ENCODE data around the gene ALKBH5.

The ALKBH5 gene

DNA sequence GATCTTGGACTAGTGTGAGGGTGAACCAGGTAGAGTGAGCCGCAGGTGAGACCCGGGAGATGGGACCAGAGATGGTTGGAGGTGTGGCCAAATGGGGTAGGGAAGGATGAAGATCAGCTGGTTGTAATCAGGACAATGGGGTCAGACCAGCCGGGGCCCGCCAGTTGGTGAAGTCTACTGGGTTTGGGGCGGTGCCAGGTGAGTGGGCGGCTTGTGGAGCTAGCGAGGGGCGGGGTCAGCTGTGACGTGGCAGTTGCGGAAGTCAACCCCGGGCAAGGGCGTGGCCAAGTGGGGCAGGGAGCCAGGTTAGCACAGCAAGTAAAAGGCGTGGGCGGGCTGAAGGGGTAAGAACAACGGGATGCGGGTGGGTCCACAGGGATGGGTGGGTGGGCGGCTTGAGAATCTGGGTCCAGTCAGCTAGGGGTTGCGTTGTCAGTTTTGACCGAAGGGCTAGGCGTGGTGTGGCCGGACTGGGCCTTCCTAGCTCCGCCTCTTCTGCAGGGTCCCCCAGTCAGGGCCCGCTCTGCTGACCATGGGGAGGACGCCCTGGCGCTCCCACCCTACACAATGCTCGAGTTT, 25.5 kb upstream of the ALKBH5 start:
- DNase-seq (ENCODE audit: low spot score): peak; percentile 88

DNA sequence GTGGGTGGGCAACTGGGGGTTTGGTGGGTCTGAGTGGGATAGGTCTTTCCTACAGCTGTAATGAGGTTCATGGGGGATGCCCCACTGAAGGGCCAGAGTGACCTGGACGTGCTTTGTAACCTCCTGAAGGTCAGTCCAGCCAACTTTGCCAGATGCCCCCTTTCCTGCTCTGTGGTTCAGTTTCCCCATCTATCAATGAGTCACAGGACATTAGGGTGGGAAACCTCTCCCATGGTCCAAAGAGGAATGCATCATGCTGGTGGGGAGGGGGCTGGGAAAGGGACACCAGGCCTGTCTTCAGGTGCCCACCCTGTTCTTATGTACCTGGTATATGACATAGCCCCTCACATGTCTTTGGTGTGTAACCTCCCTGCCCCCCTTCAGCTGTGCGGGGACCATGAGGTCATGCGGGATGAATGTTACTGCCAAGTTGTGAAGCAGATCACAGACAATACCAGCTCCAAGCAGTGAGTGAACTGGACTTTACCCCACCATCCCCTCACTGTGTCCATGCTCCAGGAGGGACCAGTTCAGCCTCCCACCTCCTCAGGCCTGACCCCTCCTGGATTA, 24.0 kb upstream of the ALKBH5 start:
- no peak for DNase-seq (ENCODE audit: low spot score)

DNA sequence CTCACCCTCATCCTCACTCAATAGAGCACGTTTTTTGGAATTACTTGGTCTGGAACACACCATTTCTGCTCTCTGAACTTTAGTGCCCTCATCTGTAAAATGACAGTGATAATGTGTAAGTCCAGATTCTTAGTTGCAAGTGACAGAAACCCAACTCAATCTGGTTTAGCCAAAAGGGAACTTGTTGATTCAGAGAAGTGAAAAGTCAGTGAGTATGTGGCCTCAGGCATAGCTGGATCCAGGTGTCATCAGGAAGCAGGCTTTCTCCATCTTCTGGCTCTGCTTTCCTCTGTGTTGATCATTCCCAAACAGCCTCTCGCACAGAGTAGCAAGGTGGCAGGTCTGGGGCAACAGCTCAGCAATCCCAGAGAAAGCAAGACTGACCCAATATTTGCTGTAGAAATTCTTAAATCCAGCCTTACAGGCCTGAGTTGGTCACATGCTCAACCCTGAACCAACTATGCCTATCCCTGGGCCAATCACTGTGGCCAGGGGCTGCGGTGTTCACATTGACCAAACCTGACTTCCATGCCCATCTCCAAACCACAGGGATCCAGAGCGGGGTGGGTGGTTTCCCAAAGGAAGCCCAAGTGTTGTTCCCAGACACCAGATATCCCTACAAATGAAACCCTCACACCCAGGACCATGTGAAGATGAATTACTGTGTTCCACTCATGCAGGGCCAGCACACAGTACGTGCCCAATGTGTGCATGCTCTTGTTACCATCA, 23.3 kb upstream of the ALKBH5 start:
- DNase-seq (ENCODE audit: low spot score): no peak

DNA sequence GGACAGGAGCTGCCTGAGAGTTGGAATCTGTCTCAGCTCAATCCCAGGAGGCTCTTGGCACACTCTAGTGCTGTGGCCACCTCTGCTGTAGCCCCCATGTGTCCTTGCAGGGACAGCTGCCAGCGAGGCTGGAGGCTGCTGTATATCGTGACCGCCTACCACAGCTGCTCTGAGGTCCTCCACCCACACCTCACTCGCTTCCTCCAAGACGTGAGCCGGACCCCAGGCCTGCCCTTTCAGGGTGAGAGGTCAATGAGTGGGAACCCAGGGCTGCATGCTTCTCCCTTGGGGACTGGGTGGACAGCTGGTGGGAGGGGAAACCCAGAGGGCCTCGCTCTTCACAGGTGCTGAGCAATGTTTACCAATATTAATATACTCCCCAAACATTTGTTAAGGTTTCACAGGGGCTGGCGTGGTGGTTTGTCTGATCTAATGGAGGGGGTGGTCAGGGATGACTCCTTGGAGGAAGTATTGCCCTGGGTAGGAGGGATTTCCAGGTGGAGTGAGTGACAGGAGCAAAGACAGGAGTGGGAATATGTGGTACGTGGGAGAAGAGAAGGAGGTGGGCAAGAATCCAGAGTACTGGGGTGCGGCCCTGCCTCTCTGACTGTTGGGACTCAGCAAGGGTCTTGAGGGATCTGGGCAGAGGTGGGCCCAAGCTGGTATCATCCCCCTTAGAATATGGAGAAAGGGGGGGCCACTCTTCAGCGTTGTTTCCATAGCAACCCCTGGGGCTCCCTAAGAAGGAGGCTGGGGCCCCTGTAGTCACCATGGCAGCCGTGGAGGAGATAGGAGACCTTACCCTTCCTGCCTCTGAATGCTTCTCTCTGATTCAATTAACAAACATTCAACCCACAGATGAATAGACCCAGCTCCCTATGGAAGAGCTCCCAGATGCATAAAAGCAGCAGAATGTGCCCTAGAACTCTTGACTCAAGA, 22.2 kb upstream of the ALKBH5 start:
- no peak for DNase-seq (ENCODE audit: low spot score)

DNA sequence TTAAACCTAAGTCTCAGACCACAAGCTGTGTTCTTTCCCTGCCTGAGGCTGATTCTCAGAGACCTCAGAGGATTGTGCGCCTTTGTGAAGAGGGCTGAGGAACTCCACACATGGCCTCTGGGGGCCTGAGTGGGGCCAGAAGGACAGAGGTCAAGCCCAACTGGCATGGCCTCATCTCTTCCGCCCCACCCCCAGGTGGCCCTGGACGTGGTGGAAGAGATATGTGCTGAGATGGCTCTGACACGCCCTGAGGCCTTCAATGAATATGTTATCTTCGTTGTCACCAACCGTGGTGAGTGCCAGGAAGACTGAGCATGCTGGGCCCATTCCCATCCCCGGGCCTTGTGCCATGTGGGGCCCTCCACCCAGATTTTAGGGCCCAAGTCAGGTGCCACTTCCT, 20.1 kb upstream of the ALKBH5 start:
- DNase-seq (ENCODE audit: low spot score): no peak

DNA sequence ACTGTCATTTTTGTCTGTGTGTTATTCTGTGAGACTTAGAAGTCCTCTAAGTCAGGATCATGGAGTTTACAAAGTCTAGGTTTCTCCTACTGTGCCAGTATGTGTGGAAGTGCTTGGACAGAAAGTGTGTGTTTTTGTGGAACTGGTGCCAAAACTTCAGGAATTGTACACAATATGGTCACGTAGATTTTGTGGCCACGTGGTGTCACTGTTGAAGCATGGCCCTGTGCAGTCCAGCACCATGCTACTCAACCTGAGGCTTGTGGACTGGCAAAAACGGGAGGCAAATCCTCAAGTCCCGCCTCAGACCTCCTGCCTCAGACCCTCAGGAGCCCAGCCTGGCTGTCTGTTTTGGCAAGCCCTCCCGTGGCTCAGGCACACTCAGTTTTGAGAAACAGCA, 16.7 kb upstream of the ALKBH5 start:
- DNase-seq (ENCODE audit: low spot score): no peak

DNA sequence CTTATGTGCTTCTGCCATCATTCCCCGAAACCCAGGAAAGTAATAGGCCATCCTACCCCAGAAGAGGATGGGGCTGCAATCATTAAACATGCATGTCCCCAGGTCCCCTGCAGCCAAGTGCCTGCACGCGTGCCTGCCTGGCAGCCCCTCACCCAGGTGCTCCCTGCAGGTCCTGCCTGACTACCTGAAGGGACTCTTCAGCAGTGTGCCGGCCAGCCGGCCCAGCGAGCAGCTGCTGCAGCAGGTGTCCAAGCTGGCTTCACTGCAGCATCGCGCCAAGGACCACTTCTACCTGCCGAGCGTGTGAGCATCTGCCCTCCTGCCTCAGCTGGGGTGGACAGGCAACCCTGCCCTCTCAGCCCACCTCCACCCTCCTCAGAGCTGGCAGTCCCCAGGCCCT, 16.2 kb upstream of the ALKBH5 start:
- DNase-seq (ENCODE audit: low spot score): no peak

DNA sequence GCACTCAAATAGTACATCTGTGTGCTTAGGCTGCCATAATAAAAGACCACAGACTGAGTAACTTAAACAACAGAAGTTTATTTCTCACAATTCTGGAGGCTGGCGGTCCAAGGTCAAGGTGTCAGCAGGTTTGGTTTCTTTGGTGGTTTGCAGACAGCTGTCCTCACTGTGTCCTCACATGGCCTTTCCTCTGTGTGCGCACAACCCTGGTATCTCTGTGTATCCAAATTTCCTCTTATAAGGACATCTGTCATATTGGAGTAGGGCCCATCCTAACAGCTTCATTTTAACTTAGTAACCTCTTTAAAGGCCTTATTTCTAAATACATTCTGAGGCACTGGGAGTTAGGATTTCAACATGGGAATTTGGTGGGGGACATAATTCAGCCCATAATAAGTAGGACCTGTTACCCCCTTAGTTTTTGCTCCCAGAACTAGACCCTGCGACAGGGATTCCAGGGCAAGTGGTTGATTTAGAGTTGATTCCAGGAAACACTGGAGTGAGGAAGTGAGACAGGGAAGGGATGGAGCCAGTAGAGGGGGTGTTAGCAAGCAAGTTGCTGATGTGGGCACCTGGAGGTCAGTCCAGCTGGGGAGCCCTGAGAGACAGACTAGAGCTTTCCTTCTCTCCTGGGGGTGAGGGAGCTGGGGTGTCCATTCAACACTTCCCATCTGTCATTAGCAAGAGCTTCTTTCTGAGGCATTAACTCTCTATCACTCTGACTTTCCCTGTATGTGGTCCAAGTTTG, 10.9 kb upstream of the ALKBH5 start:
- no peak for DNase-seq (ENCODE audit: low spot score)

DNA sequence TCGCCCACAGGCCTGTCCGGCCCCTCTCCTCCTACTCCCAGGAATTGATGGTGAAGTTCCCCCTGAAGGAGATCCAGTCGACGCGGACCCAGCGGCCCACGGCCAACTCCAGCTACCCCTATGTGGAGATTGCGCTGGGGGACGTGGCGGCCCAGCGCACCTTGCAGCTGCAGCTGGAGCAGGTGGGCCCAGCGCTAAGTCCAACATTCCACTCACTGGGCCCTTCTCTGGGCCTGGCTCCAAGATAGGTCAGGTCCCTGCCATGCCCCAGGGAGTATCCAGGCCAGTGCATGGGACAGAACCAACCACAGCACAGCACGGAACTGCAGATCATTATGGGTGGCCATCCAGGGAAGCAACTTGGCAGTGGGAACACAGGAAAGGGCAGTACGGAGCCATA, 9.9 kb upstream of the ALKBH5 start:
- DNase-seq (ENCODE audit: low spot score): no peak

DNA sequence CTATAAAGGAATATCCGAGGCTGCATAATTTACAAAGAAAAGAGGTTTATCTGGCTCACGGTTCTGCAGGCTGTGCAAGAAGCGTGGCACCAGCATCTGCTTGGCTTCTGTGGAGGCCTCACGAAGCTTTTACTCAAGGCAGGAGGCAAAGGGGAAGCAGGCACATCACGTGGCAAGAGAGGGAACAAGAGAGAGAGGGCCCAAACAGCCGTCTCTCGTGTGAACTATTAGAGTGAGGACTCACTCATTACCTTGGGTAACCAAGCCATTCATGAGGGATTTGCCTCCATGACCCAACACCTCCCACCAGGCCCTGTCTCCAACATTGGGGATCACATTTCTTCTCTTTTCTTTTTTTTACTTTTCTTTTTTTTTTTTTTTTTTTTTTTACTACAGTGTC, 7.5 kb upstream of the ALKBH5 start:
- no peak for DNase-seq (ENCODE audit: low spot score)

DNA sequence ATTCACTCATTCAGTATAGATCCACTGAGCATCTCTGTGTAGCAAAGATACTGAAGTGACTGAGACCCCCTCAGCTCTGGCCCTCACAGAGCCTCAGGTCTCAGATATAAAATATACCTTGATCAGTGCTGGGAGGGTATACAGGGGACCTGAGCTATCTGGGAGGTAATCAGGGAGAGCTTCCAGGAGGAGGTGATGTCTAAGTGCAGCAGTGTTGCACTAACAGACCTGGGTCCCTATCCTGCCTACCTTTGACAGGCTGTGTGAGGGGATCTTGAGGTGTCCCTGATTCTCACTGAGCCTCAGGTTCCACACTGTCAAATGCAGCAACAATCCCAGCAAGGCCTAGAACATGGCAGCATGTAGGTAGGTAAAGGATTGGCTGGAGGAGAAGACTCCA, 6.5 kb upstream of the ALKBH5 start:
- DNase-seq (ENCODE audit: low spot score): no peak

DNA sequence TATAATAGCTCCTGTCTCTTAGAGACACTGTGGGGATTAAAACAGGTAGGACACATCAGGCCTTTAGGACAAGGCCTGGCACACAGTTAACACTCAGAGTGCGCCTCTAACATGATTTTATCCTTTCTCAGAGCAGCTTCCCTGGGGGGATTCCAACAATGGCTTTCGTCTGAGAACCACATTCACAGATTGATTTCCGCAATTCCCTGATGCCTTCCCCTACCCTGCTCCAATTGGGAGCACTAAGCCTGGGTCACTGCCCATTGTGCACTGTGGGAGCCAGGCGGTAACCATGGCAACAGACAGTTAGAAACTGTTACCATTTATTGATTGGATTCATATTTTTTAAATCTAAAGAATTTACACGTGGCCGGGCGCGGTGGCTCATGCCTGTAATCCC, 5.9 kb upstream of the ALKBH5 start:
- no peak for DNase-seq (ENCODE audit: low spot score)

DNA sequence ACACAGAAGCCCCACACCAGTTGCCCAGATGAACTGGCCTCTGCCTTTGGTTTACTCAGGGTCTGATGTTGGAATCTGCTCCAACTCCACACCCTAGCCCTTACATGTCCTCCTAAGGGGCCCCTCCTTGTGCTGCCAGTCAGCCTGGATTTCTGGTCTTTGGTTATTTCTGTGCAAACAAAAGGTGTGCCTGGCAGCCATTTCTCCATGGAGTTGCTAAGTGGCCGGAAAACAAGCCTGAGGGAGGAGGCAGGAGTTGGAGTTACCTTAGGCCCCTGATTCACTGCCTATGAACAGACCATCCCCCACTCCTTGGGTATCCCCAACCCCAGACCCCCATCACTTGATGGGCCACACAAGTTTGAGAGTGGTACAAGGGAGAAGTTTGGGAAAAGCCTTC, 4.4 kb upstream of the ALKBH5 start:
- DNase-seq (ENCODE audit: low spot score): no peak

DNA sequence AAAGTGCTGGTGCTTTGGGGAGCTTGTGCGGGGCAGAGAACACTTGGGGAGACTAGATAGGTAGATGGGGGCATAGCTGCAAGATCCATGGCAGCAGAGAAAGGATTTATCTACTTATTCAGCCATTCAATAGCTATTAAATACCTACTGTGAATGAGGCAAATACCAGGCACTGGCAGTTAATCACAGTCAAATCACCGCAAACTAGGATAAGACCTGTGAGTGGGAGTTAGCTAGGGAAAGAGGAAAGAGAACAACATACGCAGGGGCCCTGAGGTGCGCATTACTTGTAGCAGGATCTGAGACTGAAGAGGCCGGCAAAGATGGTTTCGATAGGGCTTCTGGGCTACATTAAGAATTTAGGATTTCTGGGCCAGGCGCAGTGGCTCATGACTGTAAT, 3.8 kb upstream of the ALKBH5 start:
- DNase-seq (ENCODE audit: low spot score): no peak

DNA sequence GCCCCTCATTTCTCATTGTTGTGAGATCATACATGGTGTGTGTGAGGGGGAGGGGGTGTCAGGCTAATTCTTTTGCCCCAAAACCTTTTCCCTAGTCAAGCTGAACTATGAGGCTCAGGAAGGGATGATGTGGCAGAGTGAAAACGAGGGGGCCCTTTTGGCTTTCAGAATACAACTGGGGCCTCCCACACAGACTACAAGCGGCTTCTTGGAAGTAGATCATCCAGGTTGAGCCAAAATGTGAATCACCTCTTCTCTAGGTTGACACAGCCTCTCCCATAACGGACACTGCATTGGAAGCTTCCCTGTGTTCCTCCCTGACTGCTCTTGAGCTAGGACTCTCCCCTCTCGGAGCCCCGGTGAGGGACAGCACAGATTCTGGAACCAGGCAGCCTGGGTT, 2.3 kb upstream of the ALKBH5 start:
- no peak for DNase-seq (ENCODE audit: low spot score)

DNA sequence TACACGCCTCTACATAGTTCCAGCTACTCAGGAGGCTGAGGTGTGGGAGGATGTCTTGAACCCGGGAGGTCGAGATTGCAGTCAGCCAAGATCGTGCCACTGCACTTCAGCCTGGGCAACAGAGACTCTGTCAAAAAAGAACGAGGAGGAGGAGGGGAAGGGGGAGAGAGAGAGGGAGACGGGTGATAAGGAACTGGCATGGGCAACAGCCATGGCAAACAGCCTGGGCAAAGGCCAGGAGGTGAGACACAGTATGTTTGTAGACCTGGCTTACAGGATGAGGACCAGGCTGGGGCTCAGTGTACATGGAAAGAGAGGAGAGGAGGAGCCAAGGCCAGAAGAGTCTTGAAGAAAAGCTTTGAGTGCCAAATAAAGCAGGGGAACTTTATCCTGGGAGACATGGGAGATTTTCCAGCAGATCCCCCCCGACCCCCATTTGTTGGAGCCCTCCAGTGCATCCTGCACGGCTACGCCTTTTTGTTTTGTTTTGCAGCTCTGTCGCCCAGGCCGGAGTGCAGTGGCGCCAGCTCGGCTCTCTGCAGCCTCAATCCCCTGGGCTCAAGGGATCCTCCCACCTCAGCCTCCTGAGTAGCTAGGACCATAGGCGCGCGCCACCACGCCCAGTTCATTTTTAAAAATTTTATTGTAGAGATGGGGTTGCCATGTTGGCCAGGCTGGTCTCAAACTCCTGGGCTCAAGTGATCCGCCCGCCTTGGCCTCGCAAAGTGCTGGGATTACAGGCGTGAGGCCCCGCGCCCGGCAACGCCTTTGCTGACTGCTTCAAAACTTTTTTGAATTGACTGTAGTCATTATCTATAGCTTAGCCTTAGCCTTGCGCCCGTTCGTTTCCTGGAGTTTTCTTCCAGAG, 1.3 kb upstream of the ALKBH5 start:
- no peak for DNase-seq (ENCODE audit: low spot score)

DNA sequence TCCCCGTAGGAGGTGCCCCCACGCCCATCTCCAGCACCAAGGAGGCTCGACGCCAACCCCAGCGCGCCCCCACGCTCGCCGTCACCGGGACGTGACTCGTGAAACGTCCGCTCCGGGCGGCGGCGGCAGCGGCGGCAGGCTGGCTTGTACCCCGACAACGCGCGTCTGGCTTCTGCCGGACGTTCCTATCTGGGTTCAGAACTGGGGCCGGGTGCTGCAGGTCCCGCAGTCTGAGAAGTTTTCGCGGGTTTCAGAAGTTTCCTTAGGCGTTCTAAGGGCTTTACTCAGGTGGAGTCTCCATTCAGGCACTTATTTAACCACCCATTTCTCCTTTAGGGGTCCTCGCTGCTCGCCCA, 672 bp upstream of the ALKBH5 start:
- DNase-seq (ENCODE audit: low spot score): peak; percentile 94

DNA sequence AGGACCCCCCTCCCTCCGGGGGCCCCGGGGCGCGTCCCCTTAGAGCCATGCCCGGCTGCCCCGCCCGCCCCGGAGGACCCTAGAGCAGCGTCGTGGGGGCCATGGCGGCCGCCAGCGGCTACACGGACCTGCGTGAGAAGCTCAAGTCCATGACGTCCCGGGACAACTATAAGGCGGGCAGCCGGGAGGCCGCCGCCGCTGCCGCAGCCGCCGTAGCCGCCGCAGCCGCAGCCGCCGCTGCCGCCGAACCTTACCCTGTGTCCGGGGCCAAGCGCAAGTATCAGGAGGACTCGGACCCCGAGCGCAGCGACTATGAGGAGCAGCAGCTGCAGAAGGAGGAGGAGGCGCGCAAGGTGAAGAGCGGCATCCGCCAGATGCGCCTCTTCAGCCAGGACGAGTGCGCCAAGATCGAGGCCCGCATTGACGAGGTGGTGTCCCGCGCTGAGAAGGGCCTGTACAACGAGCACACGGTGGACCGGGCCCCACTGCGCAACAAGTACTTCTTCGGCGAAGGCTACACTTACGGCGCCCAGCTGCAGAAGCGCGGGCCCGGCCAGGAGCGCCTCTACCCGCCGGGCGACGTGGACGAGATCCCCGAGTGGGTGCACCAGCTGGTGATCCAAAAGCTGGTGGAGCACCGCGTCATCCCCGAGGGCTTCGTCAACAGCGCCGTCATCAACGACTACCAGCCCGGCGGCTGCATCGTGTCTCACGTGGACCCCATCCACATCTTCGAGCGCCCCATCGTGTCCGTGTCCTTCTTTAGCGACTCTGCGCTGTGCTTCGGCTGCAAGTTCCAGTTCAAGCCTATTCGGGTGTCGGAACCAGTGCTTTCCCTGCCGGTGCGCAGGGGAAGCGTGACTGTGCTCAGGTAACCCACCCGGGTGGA, 759 bp downstream of the ALKBH5 start:
- no peak for DNase-seq (ENCODE audit: low spot score)

DNA sequence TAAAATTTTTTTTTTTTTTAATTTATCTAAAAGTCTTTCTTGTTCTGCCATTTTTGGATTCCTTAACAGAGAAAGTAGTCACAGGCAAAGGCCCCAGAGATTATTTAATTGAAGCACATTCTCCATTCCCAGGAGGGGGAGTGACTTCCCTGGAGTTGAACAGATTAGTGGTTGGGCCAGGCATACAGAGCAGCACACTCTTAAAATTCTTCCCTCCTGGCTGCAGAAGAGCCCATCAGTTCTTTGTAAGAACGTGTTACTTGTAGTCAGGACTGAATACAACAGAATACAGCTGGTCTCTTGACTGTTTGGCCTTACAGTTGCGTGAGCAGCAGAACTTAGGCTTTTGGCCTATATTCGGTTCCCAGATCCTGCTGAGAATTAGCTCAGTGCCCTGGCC, 1.8 kb downstream of the ALKBH5 start:
- no peak for DNase-seq (ENCODE audit: low spot score)

All from left forelimb (tissue), 1 donor.